Activated T-cell treated with anti-CD3 and anti-CD28 coated beads, Interleukin-2, amount 50 U/mL, for 24 hours (primary cell): ENCODE measurements around the gene DNAH8.

Experiments
- DNase-seq: peaks from one replicate; pipeline ENCODE4 v3.0.0-alpha.2; 2020
- H3K27ac Mint-ChIP-seq: 2 replicates; pipeline ENCODE4 v1.8.0; 2020; ENCODE audit warnings: mild to moderate bottlenecking, mixed read lengths
- H3K27me3 Mint-ChIP-seq: 2 replicates; pipeline ENCODE4 v1.8.0; 2020; ENCODE audit warnings: mixed read lengths
- H3K36me3 Mint-ChIP-seq: 2 replicates; pipeline ENCODE4 v1.8.0; 2020; ENCODE audit warnings: low read depth, mixed read lengths
- H3K4me1 Mint-ChIP-seq: 2 replicates; pipeline ENCODE4 v1.8.0; 2020; ENCODE audit warnings: low read depth, mixed read lengths
- H3K4me3 Mint-ChIP-seq: 2 replicates; pipeline ENCODE4 v1.8.0; 2020; ENCODE audit warnings: mild to moderate bottlenecking, moderate library complexity, mixed read lengths
- H3K9me3 Mint-ChIP-seq: 2 replicates; pipeline ENCODE4 v1.8.0; 2020; ENCODE audit warnings: mixed read lengths

The DNAH8 gene

GRCh38 chr6:38719358-38719757, 4.2 kb downstream of the DNAH8 start:
- Mint-ChIP-seq H3K4me1 (peaks cover 12% of the 10 kb centered on the region), H3K4me3 (no peak overlapping the region), H3K27ac (no peak overlapping the region), H3K27me3 (peaks cover 58% of the 10 kb centered on the region), H3K36me3 (no peaks in the 10 kb centered on the region), H3K9me3 (no peaks in the 10 kb centered on the region)
- no peak for DNase-seq

GRCh38 chr6:38720295-38720694, 5.2 kb downstream of the DNAH8 start:
- H3K4me3 Mint-ChIP-seq: no peak overlapping the region
- H3K36me3 Mint-ChIP-seq: no peaks in the 10 kb centered on the region
- H3K27ac Mint-ChIP-seq: no peak overlapping the region
- no peaks in the 10 kb centered on the region for H3K9me3 Mint-ChIP-seq
- H3K27me3 Mint-ChIP-seq: peaks cover 58% of the 10 kb centered on the region
- DNase-seq: no peak
- H3K4me1 Mint-ChIP-seq: peaks cover 8% of the 10 kb centered on the region

- H3K27ac Mint-ChIP-seq: no peak overlapping the region
Observed at GRCh38 chr6:38722038-38722437, 6.9 kb downstream of the DNAH8 start.

GRCh38 chr6:38722727-38723334, 7.7 kb downstream of the DNAH8 start:
- peaks cover 43% of the 10 kb centered on the region for H3K27me3 Mint-ChIP-seq
- H3K9me3 Mint-ChIP-seq: no peaks in the 10 kb centered on the region
- H3K4me3 Mint-ChIP-seq: no peak overlapping the region
- no peak overlapping the region for H3K27ac Mint-ChIP-seq
- DNase-seq: no peak
- H3K4me1 Mint-ChIP-seq: peaks cover 11% of the 10 kb centered on the region
- no peaks in the 10 kb centered on the region for H3K36me3 Mint-ChIP-seq

More at GRCh38 chr6:38722038-38722437, 6.9 kb downstream of the DNAH8 start:
- Mint-ChIP-seq H3K4me3 (no peak overlapping the region), H3K4me1 (peaks cover 11% of the 10 kb centered on the region), H3K27me3 (peaks cover 48% of the 10 kb centered on the region), H3K36me3 (no peaks in the 10 kb centered on the region), H3K9me3 (no peaks in the 10 kb centered on the region)
- no peak for DNase-seq

- Mint-ChIP-seq H3K9me3 (no peaks in the 10 kb centered on the region), H3K27ac (no peak overlapping the region), H3K4me1 (peaks cover 11% of the 10 kb centered on the region), H3K4me3 (no peak overlapping the region), H3K36me3 (no peaks in the 10 kb centered on the region), H3K27me3 (peaks cover 39% of the 10 kb centered on the region)
- DNase-seq: no peak
Observed at GRCh38 chr6:38723783-38724182, 8.7 kb downstream of the DNAH8 start.

- Mint-ChIP-seq H3K9me3 (no peaks in the 10 kb centered on the region), H3K36me3 (no peaks in the 10 kb centered on the region), H3K4me1 (peaks cover 11% of the 10 kb centered on the region), H3K27me3 (peaks cover 34% of the 10 kb centered on the region), H3K27ac (no peak overlapping the region), H3K4me3 (no peak overlapping the region)
- DNase-seq: no peak
Observed at GRCh38 chr6:38724343-38724742, 9.2 kb downstream of the DNAH8 start.

GRCh38 chr6:38725414-38726183, 10.5 kb downstream of the DNAH8 start:
- no peak for DNase-seq
- Mint-ChIP-seq H3K4me1 (peaks cover 11% of the 10 kb centered on the region), H3K9me3 (no peaks in the 10 kb centered on the region), H3K4me3 (no peak overlapping the region), H3K36me3 (no peaks in the 10 kb centered on the region), H3K27ac (no peak overlapping the region), H3K27me3 (peaks cover 21% of the 10 kb centered on the region)

- DNase-seq: no peak
- Mint-ChIP-seq H3K4me3 (no peak overlapping the region), H3K27ac (no peak overlapping the region), H3K9me3 (no peaks in the 10 kb centered on the region), H3K27me3 (peaks cover 5% of the 10 kb centered on the region), H3K36me3 (no peaks in the 10 kb centered on the region), H3K4me1 (peaks cover 11% of the 10 kb centered on the region)
Observed at GRCh38 chr6:38728203-38728602, 13.1 kb downstream of the DNAH8 start.

- H3K4me1 Mint-ChIP-seq: peaks cover 10% of the 10 kb centered on the region
- H3K36me3 Mint-ChIP-seq: no peaks in the 10 kb centered on the region
- H3K9me3 Mint-ChIP-seq: peaks cover under 1% of the 10 kb centered on the region
- no peak for DNase-seq
- no peak overlapping the region for H3K27ac Mint-ChIP-seq
- no peak overlapping the region for H3K4me3 Mint-ChIP-seq
- peaks cover 11% of the 10 kb centered on the region for H3K27me3 Mint-ChIP-seq
Observed at GRCh38 chr6:38730140-38730862, 15.2 kb downstream of the DNAH8 start.

- Mint-ChIP-seq H3K27ac (no peak overlapping the region), H3K4me3 (no peak overlapping the region), H3K9me3 (peaks cover 5% of the 10 kb centered on the region), H3K27me3 (peaks cover 57% of the 10 kb centered on the region), H3K36me3 (no peaks in the 10 kb centered on the region), H3K4me1 (no peaks in the 10 kb centered on the region)
- no peak for DNase-seq
Observed at GRCh38 chr6:38736951-38737350, 21.8 kb downstream of the DNAH8 start.

GRCh38 chr6:38738261-38738660, 23.1 kb downstream of the DNAH8 start:
- H3K36me3 Mint-ChIP-seq: no peaks in the 10 kb centered on the region
- H3K27me3 Mint-ChIP-seq: peaks cover 56% of the 10 kb centered on the region
- H3K4me1 Mint-ChIP-seq: no peaks in the 10 kb centered on the region
- no peak overlapping the region for H3K27ac Mint-ChIP-seq
- peaks cover 5% of the 10 kb centered on the region for H3K9me3 Mint-ChIP-seq
- H3K4me3 Mint-ChIP-seq: no peak overlapping the region
- DNase-seq: no peak

- Mint-ChIP-seq H3K27me3 (peaks cover 60% of the 10 kb centered on the region), H3K27ac (no peak overlapping the region), H3K9me3 (peaks cover 5% of the 10 kb centered on the region), H3K4me3 (no peak overlapping the region), H3K4me1 (no peaks in the 10 kb centered on the region), H3K36me3 (no peaks in the 10 kb centered on the region)
- DNase-seq: no peak
Observed at GRCh38 chr6:38739532-38739931, 24.4 kb downstream of the DNAH8 start.

- peaks cover 22% of the 10 kb centered on the region for H3K4me1 Mint-ChIP-seq
- H3K4me3 Mint-ChIP-seq: no peak overlapping the region
- H3K9me3 Mint-ChIP-seq: no peaks in the 10 kb centered on the region
- H3K36me3 Mint-ChIP-seq: no peaks in the 10 kb centered on the region
- DNase-seq: no peak
- H3K27ac Mint-ChIP-seq: no peak overlapping the region
- H3K27me3 Mint-ChIP-seq: peaks cover 25% of the 10 kb centered on the region
Observed at GRCh38 chr6:38749473-38749872, 34.4 kb downstream of the DNAH8 start.

- H3K27ac Mint-ChIP-seq: peak overlapping the region; percentile 73
- no peaks in the 10 kb centered on the region for H3K36me3 Mint-ChIP-seq
- DNase-seq: peak; percentile 37
- H3K9me3 Mint-ChIP-seq: no peaks in the 10 kb centered on the region
- H3K4me1 Mint-ChIP-seq: peaks cover 37% of the 10 kb centered on the region
- no peak overlapping the region for H3K4me3 Mint-ChIP-seq
- peaks cover 19% of the 10 kb centered on the region for H3K27me3 Mint-ChIP-seq
Observed at GRCh38 chr6:38750968-38751615, 36.0 kb downstream of the DNAH8 start.
